H1 (cell line): ENCODE measurements around the gene CENPP. TPM values are rescaled to one million over a fixed set of nuclear protein-coding genes. Genes with fewer than 3 reads are reported as not detected.

Experiments
- CTCF ChIA-PET: fragments of 300-600 bp; sonication (Branson Sonifier 250); formaldehyde crosslinking; loops from one replicate; lab custom pipeline; 2021; ENCODE audit not compliant: partially characterized antibody; lab: Charles Lee
- POLR2A ChIA-PET: fragments of 300-600 bp; sonication (Branson Sonifier 250); formaldehyde crosslinking; loops from one replicate; lab custom pipeline; 2021; ENCODE audit warnings: inconsistent platforms; ENCODE audit not compliant: partially characterized antibody; lab: Charles Lee
- DNase-seq, 2 experiments: peaks; one replicate each; pipeline versions ENCODE4 v3.0.0 to v3.0.0-alpha.2; 2010 to 2022; ENCODE audit warnings: low spot score in 2 of 2, low read depth in 1 of 2, mixed read lengths in 1 of 2
- FAIRE-seq: peaks from 2 replicates; lab custom pipeline; 2011; peaks lifted over from hg19 to GRCh38; lab: Jason Lieb, UNC
- H2AFZ ChIP-seq: 2 replicates; pipeline ENCODE4 v1.8.1; 2012; ENCODE audit warnings: low read length, inconsistent platforms
- H2AK5ac ChIP-seq: 2 replicates; pipeline ENCODE4 v1.6.1; 2013; ENCODE audit warnings: low read depth, low read length
- H2BK120ac ChIP-seq: replicated peaks from 2 replicates; pipeline ENCODE3; 2013; ENCODE audit warnings: low read depth, low read length, inconsistent platforms
- H2BK12ac ChIP-seq: 2 replicates; pipeline ENCODE4 v1.6.1; 2013; ENCODE audit warnings: low read depth, low read length
- H2BK15ac ChIP-seq: 2 replicates; pipeline ENCODE4 v1.6.1; 2013; ENCODE audit warnings: low read length
- H2BK20ac ChIP-seq: 2 replicates; pipeline ENCODE4 v1.6.1; 2013; ENCODE audit warnings: low read length
- H2BK5ac ChIP-seq: 2 replicates; pipeline ENCODE4 v1.6.1; 2013; ENCODE audit warnings: low read depth, low read length
- H3K14ac ChIP-seq: 2 replicates; pipeline ENCODE4 v1.6.1; 2013; ENCODE audit warnings: inconsistent platforms; ENCODE audit not compliant: insufficient read length
- H3K18ac ChIP-seq: 2 replicates; pipeline ENCODE4 v1.6.1; 2013; ENCODE audit warnings: low read length; ENCODE audit errors: extremely low read depth
- H3K23ac ChIP-seq: 2 replicates; pipeline ENCODE4 v1.6.1; 2013; ENCODE audit warnings: inconsistent platforms; ENCODE audit not compliant: insufficient read length
- H3K23me2 ChIP-seq: 2 replicates; pipeline ENCODE4 v1.6.1; 2013; ENCODE audit warnings: low read depth, low read length
- H3K27ac ChIP-seq: 2 replicates; pipeline ENCODE4 v1.6.1; 2011; ENCODE audit warnings: low read depth, low read length, inconsistent platforms
- H3K27me3 ChIP-seq, 4 experiments: replicated peaks in 1 of 4; 1 replicate in 1 of 4; 2 replicates in 3 of 4; pipeline versions ENCODE4 v1.6.1 to v1.8.1; 2011 to 2013; ENCODE audit warnings: low read length in 3 of 4, mild to moderate bottlenecking in 3 of 4, inconsistent platforms in 2 of 4, mixed read lengths in 2 of 4, moderate library complexity in 1 of 4; ENCODE audit not compliant: control insufficient read depth in 3 of 4, insufficient read depth in 3 of 4; ENCODE audit errors: extremely low read depth in 1 of 4
- H3K36me3 ChIP-seq, 4 experiments: 2 replicates each; pipeline versions ENCODE4 v1.6.1 to v1.8.1; 2011 to 2013; ENCODE audit warnings: mild to moderate bottlenecking in 4 of 4, low read length in 3 of 4, moderate library complexity in 2 of 4, control low read depth in 1 of 4, inconsistent platforms in 1 of 4; ENCODE audit not compliant: insufficient read depth in 4 of 4, control insufficient read depth in 2 of 4
- H3K4ac ChIP-seq: replicated peaks from 2 replicates; pipeline ENCODE3; 2013; ENCODE audit warnings: low read length, low read depth, mixed read lengths, inconsistent platforms; ENCODE audit not compliant: insufficient read length
- H3K4me1 ChIP-seq, 4 experiments: replicated peaks in 1 of 4; 1 replicate in 1 of 4; 2 replicates in 3 of 4; pipeline versions ENCODE4 v1.6.1 to v1.8.1; 2011 to 2013; ENCODE audit warnings: low read length in 3 of 4, inconsistent platforms in 2 of 4, mixed read lengths in 1 of 4; ENCODE audit not compliant: insufficient read depth in 4 of 4, control insufficient read depth in 3 of 4
- H3K4me2 ChIP-seq, 2 experiments: 2 replicates each; pipeline versions ENCODE4 v1.6.1 to v1.8.1; 2011 to 2013; ENCODE audit warnings: low read depth in 2 of 2, low read length in 2 of 2, control low read depth in 1 of 2, inconsistent platforms in 1 of 2, mild to moderate bottlenecking in 1 of 2; ENCODE audit not compliant: insufficient read depth in 1 of 2
- H3K4me3 ChIP-seq, 4 experiments: fragments of 200-600, 300-600 bp in 1 of 4; sonication (generic), shearing (Covaris generic), sonication (Bioruptor Twin) in 1 of 4; 2 replicates each; pipeline versions ENCODE4 v1.5.1 to v1.8.1; 2011 to 2016; ENCODE audit warnings: low read length in 4 of 4, low read depth in 3 of 4, control low read depth in 2 of 4, inconsistent platforms in 2 of 4, mild to moderate bottlenecking in 2 of 4, mixed read lengths in 1 of 4, moderate library complexity in 1 of 4; ENCODE audit not compliant: insufficient read depth in 2 of 4; ENCODE audit errors: extremely low read depth in 1 of 4
- H3K56ac ChIP-seq: replicated peaks from 2 replicates; pipeline ENCODE3; 2013; ENCODE audit warnings: low read depth, mild to moderate bottlenecking, mixed read lengths, low read length, inconsistent platforms; ENCODE audit not compliant: insufficient read length
- H3K79me1 ChIP-seq: 2 replicates; pipeline ENCODE4 v1.6.1; 2013; ENCODE audit warnings: low read depth, low read length, control low read depth
- H3K79me2 ChIP-seq, 2 experiments: 2 replicates each; pipeline versions ENCODE4 v1.6.1 to v1.8.1; 2012 to 2013; ENCODE audit warnings: low read length in 2 of 2, mild to moderate bottlenecking in 2 of 2, inconsistent platforms in 1 of 2; ENCODE audit not compliant: insufficient read depth in 2 of 2, control insufficient read depth in 1 of 2
- H3K9ac ChIP-seq, 4 experiments: replicated peaks in 1 of 4; 1 replicate in 1 of 4; 2 replicates in 3 of 4; pipeline versions ENCODE4 v1.6.1 to v1.8.1; 2011 to 2013; ENCODE audit warnings: low read depth in 3 of 4, low read length in 3 of 4, control low read depth in 2 of 4, mild to moderate bottlenecking in 2 of 4, moderate library complexity in 2 of 4, inconsistent platforms in 1 of 4; ENCODE audit errors: extremely low read depth in 1 of 4
- H3K9me3 ChIP-seq, 2 experiments: 2 replicates each; pipeline versions ENCODE4 v1.6.1 to v1.8.1; 2012 to 2013; ENCODE audit warnings: mild to moderate bottlenecking in 2 of 2, moderate library complexity in 2 of 2, control low read depth in 1 of 2, inconsistent platforms in 1 of 2, low read depth in 1 of 2, low read length in 1 of 2, mixed read lengths in 1 of 2; ENCODE audit not compliant: insufficient read depth in 2 of 2
- H4K20me1 ChIP-seq, 2 experiments: replicated peaks in 1 of 2; 2 replicates each; pipeline versions ENCODE3 to v1.8.1; 2011 to 2013; ENCODE audit warnings: inconsistent platforms in 2 of 2, low read length in 2 of 2, mild to moderate bottlenecking in 1 of 2; ENCODE audit not compliant: insufficient read depth in 2 of 2, control insufficient read depth in 1 of 2
- H4K5ac ChIP-seq: 2 replicates; pipeline ENCODE4 v1.6.1; 2013; ENCODE audit warnings: low read length, low read depth, mixed read lengths, inconsistent platforms; ENCODE audit not compliant: insufficient read length
- H4K8ac ChIP-seq: 2 replicates; pipeline ENCODE4 v1.8.0; 2013; ENCODE audit warnings: mild to moderate bottlenecking, moderate library complexity, low read length, inconsistent platforms; ENCODE audit not compliant: insufficient read depth; ENCODE audit errors: extremely low read depth
- H4K91ac ChIP-seq: replicated peaks from 2 replicates; pipeline ENCODE3; 2013; ENCODE audit warnings: low read length, mixed read lengths, inconsistent platforms; ENCODE audit not compliant: insufficient read length
- BRCA1 ChIP-seq: IDR thresholded peaks from 2 replicates; pipeline ENCODE4 v1.6.1; 2012; ENCODE audit warnings: low read depth, low read length, improper control_type of control experiment
- NRF1 ChIP-seq: IDR thresholded peaks from 2 replicates; pipeline ENCODE4 v1.6.1; 2011; ENCODE audit warnings: mild to moderate bottlenecking, low read depth, low read length, improper control_type of control experiment
- WGBS, 2 experiments: shearing (Covaris generic) in 1 of 2; methylation state at CpG; one replicate each; pipeline versions ENCODE4 v1.1.6 to v1.1.7; 2013 to 2015; ENCODE audit warnings: low lambda C conversion rate in 2 of 2, mixed read lengths in 2 of 2, inconsistent platforms in 1 of 2, low coverage in 1 of 2, missing lambda C conversion rate in 1 of 2; ENCODE audit not compliant: insufficient replicate concordance in 2 of 2, insufficient coverage in 1 of 2, insufficient read length in 1 of 2; ENCODE audit errors: extremely low coverage in 1 of 2, missing lambda C conversion rate in 1 of 2; 5-methylcytosine and 5-hydroxymethylcytosine counted together
- polyA plus RNA-seq, 7 experiments: library from polyadenylated mRNA; depleted of rRNA in 3 of 7; stranded (reverse) in 5 of 7; unstranded in 2 of 7; fragments of >200 nt in 5 of 7; fragments of 200-250 nt in 2 of 7; gene quantifications; 1 replicate in 5 of 7; 2 replicates in 1 of 7; 4 replicates in 1 of 7; pipeline versions ENCODE4 v1.2.1 to v1.2.3, GENCODE V29; 2011 to 2013; ENCODE audit warnings: missing spikeins in 2 of 7, mixed read lengths in 2 of 7
- total RNA-seq: library from RNA; stranded (reverse); fragmentation: NEBNext Ultra II Directional; extraction: Animal tissue kit (Norgen Biotek cat#: 25700); gene quantifications from 2 replicates; pipeline ENCODE4 v1.2.1, GENCODE V29; 2021

CENPP gene
- total and polyA plus RNA-seq, 2 of the 8 experiments (the other 6 are each of a cell fraction or from before 2014, with no cell fraction given): 2.7 to 10.8 TPM

DNA sequence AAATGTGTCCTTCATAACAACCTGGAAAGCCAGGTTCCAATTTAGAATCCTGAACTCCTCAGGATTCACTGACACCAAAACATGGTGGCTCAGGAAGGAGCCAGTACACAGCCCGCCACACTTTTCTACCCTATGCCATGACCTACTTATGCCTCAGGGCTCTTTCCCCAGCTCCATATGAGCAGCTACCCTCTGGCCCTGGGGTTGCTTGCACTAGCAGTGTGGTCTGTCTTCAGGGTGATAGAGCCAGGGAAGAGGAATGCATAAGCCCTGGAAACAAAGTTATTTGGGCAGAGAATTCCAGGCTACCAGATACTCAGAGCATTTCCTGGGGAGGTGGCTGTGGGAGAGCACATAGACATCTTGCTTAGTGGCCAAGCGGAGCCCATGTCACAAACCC lies 225.0 kb downstream of the CENPP start:
- FAIRE-seq: no peak
- WGBS, 2 experiments: 84% methylated on average over 2 of the region's 2 CpGs; no CpG with 5 or more reads in 1 of the 2 experiments

More for the DNA sequence above, 225.0 kb downstream of the CENPP start:
- DNase-seq: no peak
- H2BK20ac ChIP-seq: no peak overlapping the region
- no peaks in the 10 kb centered on the region for H3K36me3 ChIP-seq
- no peaks in the 10 kb centered on the region for H3K27me3 ChIP-seq
- H4K8ac ChIP-seq: no peak overlapping the region
- no peak overlapping the region for H3K4ac ChIP-seq
- H3K56ac ChIP-seq: no peak overlapping the region
- no peaks in the 10 kb centered on the region for H4K20me1 ChIP-seq
- H4K91ac ChIP-seq: no peak overlapping the region
- H3K14ac ChIP-seq: no peak overlapping the region
- no peak overlapping the region for H3K4me3 ChIP-seq
- no peak overlapping the region for H3K23ac ChIP-seq
- no peak overlapping the region for H3K4me2 ChIP-seq
- POLR2A ChIA-PET: no interaction called here
- no peaks in the 10 kb centered on the region for H3K9me3 ChIP-seq
- no peaks in the 10 kb centered on the region for H3K79me2 ChIP-seq
- no peak overlapping the region for H2BK5ac ChIP-seq
- no peak overlapping the region for H3K27ac ChIP-seq
- H3K18ac ChIP-seq: no peak overlapping the region
- no peak overlapping the region for H2BK12ac ChIP-seq
- no peaks in the 10 kb centered on the region for H3K23me2 ChIP-seq
- TF ChIP-seq NRF1 (no peak), BRCA1 (no peak)
- H3K79me1 ChIP-seq: no peaks in the 10 kb centered on the region
- H2AK5ac ChIP-seq: no peak overlapping the region
- no peak overlapping the region for H2AFZ ChIP-seq
- no peaks in the 10 kb centered on the region for H3K4me1 ChIP-seq
- H3K9ac ChIP-seq: no peak overlapping the region
- no peak overlapping the region for H2BK15ac ChIP-seq
- CTCF ChIA-PET: no interaction called here
- no peak overlapping the region for H4K5ac ChIP-seq
- H2BK120ac ChIP-seq: no peak overlapping the region
